ENCODE results near the gene GART.
"Not testable (repeated sequence)": the region's sequence is repeated elsewhere in the genome, so short reads cannot be mapped to it uniquely, and the experiment has no call there.

GART gene

DNA sequence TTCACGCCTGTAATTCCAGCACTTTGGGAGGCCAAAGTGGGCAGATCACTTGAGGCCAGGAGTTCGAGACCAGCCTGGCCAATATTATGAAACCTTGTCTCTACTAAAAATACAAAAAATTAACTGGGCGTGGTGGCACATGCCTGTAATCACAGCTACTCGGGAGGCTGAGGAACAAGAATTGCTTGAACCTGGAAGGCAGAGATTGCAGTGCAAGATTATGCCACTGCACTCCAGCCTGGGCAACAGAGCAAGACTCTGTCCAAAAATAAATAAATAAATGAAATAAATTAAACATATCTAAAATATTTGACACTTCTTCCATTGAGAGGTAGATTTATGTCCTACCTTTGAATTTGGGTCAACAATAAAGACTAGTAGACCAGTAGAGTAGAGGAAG is 72.7 kb downstream of the GART start:
- not testable (repeated sequence) for DNase-seq (ENCODE audit: low spot score)

DNA sequence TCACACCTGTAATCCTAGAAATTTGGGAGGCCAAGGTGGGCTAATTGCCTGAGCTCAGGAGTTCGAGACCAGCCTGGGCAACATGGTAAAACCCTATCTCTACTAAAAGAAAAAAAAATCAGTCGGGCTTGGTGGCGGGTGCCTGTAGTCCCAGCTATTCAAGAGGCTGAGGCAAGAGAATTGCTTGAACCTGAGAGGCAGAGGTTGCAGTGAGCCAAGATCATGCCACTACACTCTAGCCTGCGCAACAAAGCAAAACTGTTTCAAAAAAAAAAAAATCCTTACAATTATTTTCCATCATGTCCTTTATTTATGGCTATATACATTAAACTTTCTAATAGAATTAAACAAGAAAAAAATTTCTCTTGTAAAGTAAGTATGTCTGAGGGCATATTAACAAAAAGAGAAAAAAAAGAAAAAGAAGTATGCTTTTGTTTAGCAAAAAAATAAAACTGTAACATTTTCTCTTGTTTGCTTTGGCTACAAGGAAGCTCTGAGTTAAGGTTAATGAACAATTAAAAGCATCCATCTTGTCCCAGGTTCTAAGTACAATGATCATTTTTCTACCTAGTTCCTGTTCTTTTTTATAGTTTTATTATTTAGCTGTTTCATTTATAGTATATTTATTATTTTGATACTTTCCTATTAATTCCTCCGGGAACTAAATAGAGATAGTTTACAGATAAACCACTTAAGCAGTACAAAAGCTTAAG is 80.2 kb downstream of the GART start:
- DNase-seq (ENCODE audit: low spot score): no peak

DNA sequence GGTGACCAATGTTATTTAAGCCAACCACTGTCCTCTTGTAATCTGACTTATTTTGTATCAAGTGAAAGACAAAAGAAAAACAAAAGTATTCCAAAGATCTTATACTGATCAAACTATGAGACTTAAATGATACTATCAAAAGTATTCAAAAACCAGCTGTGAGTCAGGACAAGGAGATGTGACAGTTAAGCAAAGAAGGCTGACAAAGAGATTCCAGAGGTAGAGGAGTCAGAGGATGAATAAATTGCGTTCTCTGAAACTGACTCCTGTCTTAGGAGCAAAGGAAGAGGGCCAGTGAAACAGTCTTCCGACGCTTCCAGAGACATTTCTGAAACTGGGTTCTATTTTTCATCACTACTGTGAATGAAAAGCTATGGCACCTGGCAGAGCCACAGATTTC is 83.1 kb downstream of the GART start:
- no peak for DNase-seq (ENCODE audit: low spot score)

DNA sequence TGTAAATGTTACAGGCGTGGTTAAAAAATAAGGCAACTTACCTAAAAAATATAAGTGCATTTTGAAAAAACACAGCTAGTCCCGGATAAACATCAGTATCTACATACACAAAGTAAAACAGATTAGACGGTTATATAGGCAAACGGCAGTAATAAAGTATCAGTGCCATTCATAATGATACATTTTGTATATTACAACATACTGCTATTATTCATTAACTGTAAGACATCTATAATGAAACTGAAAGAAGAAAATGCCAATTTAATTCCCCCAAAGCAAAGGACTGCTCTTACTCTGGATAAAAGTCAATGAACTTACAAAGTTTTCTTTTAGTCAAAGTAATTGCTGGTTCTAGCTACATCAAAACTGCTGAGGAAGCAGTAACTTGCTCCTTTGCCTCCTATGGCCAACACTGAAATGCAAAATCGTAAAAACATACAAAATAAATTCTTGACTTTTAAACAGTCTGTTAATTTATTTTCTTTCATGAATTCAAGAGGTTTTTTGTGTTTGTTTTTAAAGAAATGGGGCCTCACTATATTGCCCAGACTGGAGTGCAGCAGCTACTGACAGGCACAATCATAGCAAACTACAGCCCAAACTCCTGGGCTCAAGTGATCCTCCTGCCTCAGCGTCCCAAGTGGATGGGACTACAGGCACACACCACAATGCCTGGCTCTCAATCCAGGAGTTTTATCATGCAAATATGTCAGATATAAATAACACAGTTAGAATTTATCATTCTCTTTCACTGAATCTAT is 86.1 kb downstream of the GART start:
- no peak for DNase-seq (ENCODE audit: low spot score)
